Stimulated activated CD4-positive, alpha-beta T cell treated with anti-CD3 and anti-CD28 coated beads, Interleukin-12 subunit alpha, Interleukin-12 subunit beta, amount 100 ng/mL, for 4 hours (primary cell): Measurements from ENCODE around the gene KCNQ2.
"Not testable (repeated sequence)": the region's sequence is repeated elsewhere in the genome, so short reads cannot be mapped to it uniquely, and the experiment has no call there.

Experiments used
- DNase-seq: peaks from one replicate; pipeline ENCODE4 v3.0.0-alpha.2; 2020

KCNQ2 gene

GRCh38 chr20:63380346-63380870 is 92.0 kb downstream of the KCNQ2 start:
- DNase-seq: no peak

DNA sequence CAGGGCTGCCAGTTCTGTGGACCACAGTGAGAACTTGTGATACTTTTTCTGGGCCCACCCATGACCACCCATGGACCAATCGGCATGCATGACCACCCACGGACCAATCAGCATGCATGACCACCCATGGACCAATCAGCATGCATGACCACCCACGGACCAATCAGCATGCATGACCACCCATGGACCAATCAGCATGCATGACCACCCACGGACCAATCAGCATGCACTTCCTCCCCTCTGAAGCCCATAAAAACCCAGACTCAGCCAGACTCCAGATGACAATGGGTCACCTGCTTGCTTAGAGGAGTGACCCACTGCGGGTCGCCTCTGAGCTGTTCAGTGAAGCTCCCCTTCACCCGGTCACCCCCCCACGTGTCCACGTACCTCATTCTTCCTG is 92.6 kb downstream of the KCNQ2 start:
- DNase-seq: not testable (repeated sequence)

- DNase-seq: no peak
Measured at GRCh38 chr20:63379296-63379695, 93.2 kb downstream of the KCNQ2 start.

DNA sequence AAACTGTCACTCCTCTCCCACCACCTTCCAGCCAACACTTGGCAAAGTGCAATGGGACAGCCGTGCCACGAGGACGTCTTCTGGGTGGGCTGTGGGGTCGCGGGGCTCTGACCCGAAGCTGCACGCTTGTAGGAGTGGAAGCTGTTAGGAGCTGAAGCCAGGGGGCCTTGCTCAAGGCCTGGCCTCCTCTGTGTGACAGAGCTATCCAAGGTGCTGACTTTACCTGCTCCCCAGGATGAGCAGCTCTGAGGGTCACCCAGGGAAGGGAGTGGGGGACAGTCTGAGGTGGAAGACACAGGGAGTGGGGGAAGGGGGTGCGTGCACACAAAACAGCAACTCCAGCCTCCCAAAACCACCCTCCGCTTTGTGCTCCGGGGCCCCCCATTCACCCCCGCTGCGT is 93.8 kb downstream of the KCNQ2 start:
- DNase-seq: no peak

- DNase-seq: no peak
Measured at GRCh38 chr20:63377951-63378381, 94.5 kb downstream of the KCNQ2 start.

- no peak for DNase-seq
Measured at GRCh38 chr20:63377256-63377941, 95.1 kb downstream of the KCNQ2 start.

- DNase-seq: no peak
Measured at GRCh38 chr20:63376283-63377250, 95.9 kb downstream of the KCNQ2 start.

- no peak for DNase-seq
Measured at GRCh38 chr20:63375438-63375837, 97.0 kb downstream of the KCNQ2 start.

DNA sequence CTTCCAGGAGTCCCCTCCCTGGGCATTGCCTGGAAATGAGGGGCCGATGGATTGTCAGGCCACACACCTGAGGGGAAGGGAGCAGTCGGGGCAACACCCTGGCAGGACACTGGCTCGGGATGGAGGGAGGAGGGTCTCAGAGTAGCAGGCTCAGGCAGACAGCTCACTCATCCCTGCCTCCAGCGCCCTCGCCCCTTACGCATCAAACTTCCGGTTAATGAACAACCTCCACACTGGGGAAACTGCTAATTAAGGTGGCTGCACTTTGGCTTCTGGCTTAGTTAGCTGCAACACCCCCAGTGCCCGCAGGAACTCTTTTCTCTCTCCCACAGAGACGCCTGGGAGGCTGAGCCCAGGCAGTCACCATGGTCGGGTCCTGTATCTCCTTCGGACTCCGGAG is 98.0 kb downstream of the KCNQ2 start:
- no peak for DNase-seq

DNA sequence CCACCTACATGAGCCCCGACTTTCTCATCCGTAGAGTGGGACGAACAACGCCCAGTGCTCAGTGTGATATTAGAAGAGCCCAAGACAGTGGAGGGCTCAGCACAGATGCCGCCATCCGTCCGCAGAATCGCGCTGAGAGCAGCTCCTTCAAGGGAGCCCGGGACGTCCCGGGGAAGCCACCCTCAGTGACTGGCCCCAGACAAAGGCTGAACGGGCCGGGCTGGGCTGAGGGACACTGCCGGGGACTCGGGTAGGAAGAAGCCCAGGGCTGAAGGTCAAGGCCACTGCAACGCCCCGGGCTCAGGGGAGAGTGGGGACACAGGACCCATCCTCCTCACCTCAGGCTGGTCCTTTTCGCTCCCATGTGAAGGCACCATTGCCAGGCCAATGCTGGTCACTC is 98.5 kb downstream of the KCNQ2 start:
- no peak for DNase-seq

DNA sequence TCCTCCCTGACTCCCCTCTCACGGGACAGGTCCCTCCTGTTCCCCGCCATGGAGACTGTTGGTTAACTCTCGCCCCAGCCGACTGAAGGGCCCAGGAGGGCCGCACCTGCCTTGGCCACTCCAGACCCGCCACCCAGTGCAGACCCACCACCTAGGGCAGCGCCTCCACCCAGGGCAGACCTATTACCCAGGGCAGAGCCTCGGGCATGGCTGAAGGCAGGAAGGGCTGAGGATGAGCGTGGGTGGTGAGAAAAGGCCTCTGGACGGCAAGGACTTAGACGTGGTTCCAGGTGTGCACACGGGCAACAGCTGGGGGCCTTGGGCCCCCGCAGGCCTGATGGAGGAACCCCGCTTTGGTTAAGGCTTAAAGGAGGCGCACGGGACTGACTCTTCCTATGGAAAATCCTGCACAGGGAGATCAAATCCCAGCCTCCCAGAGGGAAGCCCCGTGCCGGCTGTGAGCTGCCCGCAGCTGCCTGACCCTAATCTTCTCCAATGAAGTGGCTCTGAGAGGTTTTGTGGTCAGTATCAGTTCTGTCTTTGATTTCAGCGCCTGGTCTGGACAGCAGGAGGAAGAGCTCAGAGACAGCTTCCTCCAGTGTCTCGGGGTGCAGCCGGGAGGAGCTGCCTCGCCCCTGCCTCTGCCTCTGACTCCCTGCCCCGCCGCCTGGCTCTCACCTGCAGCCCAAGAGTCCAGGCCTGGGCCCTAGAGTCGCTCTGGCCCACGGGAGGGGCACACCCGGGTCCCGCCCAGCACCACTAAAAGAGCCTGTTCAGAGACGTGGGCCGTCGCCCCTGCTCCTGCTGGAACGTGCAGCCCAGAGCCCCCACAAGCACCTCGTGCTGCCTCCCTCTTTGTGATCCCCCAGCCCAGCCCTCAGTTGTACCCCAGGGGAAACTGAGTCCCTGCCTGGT is 99.2 kb downstream of the KCNQ2 start:
- DNase-seq: no peak

GRCh38 chr20:63371291-63371865 is 101.1 kb downstream of the KCNQ2 start:
- DNase-seq: no peak

DNA sequence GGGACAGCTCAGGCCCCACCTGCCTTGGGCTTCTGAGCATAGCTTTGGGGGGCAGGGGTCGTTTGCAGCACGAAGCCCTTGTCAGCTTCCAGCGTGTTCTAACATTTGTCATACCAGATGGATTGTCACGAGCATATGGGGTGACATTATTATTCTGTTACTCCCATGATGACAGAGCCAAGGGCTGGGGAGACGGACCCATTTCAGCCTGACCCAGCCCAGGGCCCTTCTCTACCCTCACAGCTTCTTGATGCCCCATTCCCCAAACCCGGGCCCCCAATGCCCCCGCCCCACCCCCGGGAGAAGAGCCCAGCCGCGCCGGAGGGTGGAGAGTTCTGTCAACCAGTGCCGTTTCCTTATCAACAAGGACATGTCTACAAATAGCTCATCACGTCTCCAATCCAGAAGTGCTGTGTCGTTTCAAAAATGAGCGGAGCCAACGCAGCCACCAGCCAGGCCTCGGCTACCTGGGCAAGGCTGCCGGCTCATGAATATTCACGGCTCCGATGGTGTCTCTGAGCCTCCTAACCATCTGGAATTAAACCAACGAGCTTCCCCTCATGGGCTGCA is 101.8 kb downstream of the KCNQ2 start:
- DNase-seq: no peak

DNA sequence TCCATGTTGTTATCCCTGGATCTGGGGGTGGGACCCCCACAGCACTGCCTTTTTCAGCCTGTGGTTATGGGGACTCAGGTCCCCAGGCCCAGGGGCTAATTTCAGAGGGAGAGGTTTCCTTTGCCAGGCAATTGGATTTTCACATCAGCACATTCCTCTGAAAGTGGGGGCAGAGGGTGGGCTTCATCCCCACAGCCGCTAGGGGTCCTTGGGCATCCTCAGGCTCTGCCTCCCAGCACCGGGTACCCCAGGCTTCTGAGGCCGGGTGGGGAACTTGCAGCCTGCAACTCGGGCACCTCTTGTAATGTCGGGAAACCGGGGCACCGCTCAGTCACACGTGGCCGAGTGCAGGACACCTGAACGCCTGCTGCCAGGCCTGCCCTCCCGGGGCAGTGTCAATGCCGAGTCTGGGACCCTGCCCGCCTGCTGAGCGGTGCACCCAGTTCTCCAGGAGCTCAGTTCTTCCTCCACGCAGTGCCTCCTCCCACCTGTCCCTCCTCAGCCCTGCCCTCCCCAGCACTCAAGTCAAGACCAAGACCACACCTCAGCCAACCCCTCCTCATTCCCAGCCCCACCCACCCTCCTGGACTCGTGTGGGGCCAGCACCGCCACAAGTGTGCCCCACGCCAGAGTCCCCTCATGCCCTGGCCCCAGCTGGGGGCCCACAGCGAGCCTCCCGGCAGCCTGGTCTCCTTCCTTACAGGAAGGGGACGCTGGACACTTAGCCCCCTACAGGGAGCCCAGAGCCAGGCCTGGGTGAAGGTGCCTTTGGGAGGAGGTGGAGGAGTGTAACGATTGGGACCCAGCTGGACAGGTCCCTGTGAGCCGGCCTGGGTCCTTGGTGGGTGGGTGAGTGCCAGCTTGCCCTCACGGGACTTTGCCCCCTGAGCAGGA is 102.5 kb downstream of the KCNQ2 start:
- no peak for DNase-seq

DNA sequence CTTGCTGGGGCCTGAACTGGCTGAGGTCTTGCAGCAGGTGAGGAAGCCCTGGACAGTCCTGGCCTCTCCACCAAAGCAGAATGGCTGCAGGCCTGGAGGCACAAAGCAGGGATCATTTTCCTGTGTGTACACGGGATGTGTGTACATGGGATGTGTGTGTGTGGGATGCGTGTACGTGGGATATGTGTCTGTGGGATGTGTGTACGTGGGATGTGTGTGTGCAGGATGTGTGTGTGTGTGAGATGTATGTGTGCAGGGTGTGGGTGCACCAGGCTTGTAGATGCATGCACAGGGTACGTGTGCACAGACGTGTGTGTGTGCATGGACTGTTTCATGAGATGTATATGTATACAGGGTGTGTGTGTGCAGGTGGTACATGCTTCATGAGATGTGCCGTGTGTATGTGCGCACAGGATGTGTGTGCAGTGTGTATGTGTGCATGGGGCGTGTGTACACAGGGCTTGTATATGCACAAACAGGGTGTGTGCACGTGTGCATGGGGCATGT is 103.4 kb downstream of the KCNQ2 start:
- no peak for DNase-seq

DNA sequence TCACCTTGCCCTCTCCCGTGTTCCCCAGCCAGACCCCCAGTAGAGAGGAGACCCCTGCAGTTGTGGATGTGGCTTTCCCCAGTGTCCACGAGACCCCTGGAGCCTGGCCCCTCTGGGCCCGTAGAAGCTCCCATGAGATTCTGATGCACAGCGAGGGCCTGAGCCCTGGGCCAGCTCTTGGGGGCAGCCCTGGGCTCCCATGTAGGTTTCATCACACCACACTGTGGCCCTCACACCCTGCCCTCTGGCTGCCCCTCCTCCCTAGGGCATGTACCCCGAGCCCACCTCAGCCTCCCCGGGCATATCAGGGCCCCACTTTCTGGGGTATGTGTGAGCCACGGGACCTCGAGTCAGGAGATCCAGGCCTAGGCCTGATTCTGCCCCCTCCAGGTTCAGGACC is 104.3 kb downstream of the KCNQ2 start:
- no peak for DNase-seq

GRCh38 chr20:63367446-63368055 is 104.9 kb downstream of the KCNQ2 start:
- no peak for DNase-seq

GRCh38 chr20:63366390-63367365 is 105.8 kb downstream of the KCNQ2 start:
- DNase-seq: no peak
